Breast epithelium (tissue), 4 donors: Measurements from ENCODE around the gene BCAN. TPM values are rescaled to one million over a fixed set of nuclear protein-coding genes. Genes with fewer than 3 reads are reported as not detected.

ENCODE experiments used
- DNase-seq, 2 donors: peaks; one replicate each; pipeline ENCODE4 v3.0.0-alpha.2; 2019; ENCODE audit warnings: low spot score in 2 of 2
- H3K27ac ChIP-seq, 2 donors: fragments of 200-600 bp; sonication (generic) in 1 of 2; one replicate each; pipeline ENCODE4 v1.5.1; 2016 to 2019; ENCODE audit warnings: mild to moderate bottlenecking in 1 of 2
- H3K27me3 ChIP-seq, 2 donors: fragments of 200-600 bp; sonication (generic) in 1 of 2; one replicate each; pipeline versions ENCODE4 v1.5.1 to v1.6.0; 2017 to 2019; ENCODE audit warnings: control low read depth in 1 of 2, mild to moderate bottlenecking in 1 of 2
- H3K36me3 ChIP-seq: fragments of 200-600 bp; one replicate; pipeline ENCODE4 v1.5.1; 2019
- H3K4me1 ChIP-seq, 2 donors: fragments of 200-600 bp; sonication (generic); one replicate each; pipeline ENCODE4 v1.5.1; 2016 to 2019; ENCODE audit warnings: control low read depth in 1 of 2
- H3K4me3 ChIP-seq, 3 donors: fragments of 200-600 bp; sonication (generic); 1 replicate in 2 of 3; 2 replicates in 1 of 3; pipeline ENCODE4 v1.5.1; 2016 to 2019; ENCODE audit warnings: mild to moderate bottlenecking in 3 of 3, moderate library complexity in 2 of 3
- H3K9me3 ChIP-seq, 2 donors: fragments of 200-600 bp; sonication (generic) in 1 of 2; one replicate each; pipeline ENCODE4 v1.5.1; 2016 to 2019; ENCODE audit warnings: control low read depth in 1 of 2
- CTCF ChIP-seq, 3 donors: fragments of 450-650 bp; IDR thresholded peaks; one replicate each; pipeline ENCODE4 v1.5.1; 2016 to 2017; ENCODE audit warnings: antibody characterized with exemption in 3 of 3, mild to moderate bottlenecking in 3 of 3, moderate library complexity in 3 of 3
- POLR2A ChIP-seq: fragments of 450-650 bp; IDR thresholded peaks from one replicate; pipeline ENCODE4 v1.6.1; 2016; ENCODE audit warnings: antibody characterized with exemption, mild to moderate bottlenecking, moderate library complexity
- POLR2AphosphoS5 ChIP-seq, 3 donors: sonication (generic); formaldehyde crosslinking; IDR thresholded peaks; one replicate each; pipeline ENCODE4 v1.6.1; 2017; ENCODE audit warnings: antibody characterized with exemption in 3 of 3
- intact Hi-C: fragments of 100-400 bp; cut with DNase I; formaldehyde crosslinking; loops from one replicate; pipeline ENCODE4 v1.15.1; 2023; ENCODE audit warnings: low total_unique reads
- total RNA-seq, 3 donors: library from RNA; depleted of rRNA; stranded (reverse); fragments of >200 nt; gene quantifications; one replicate each; pipeline ENCODE4 v1.1.0, GENCODE V29; 2016

The BCAN gene
- total RNA-seq, 3 donors from 2014 or later: 0.44 TPM; not detected in 2

- no peak for DNase-seq
- peak overlapping the region; percentile 86 to 96 for H3K27ac ChIP-seq
- no peaks in the 10 kb centered on the region for H3K36me3 ChIP-seq
- no peaks in the 10 kb centered on the region for H3K9me3 ChIP-seq
- peak overlapping the region in 1 of 3 donors; percentile 15 for H3K4me3 ChIP-seq
- peaks cover 20 to 24% of the 10 kb centered on the region in 2 donors for H3K4me1 ChIP-seq
- intact Hi-C loops: loop anchor here (10.0 kb wide), 1 partner anchor 173 kb away; no protein-coding TSS in a partner anchor
- H3K27me3 ChIP-seq: no peaks in the 10 kb centered on the region
- no peak for TF ChIP-seq POLR2AphosphoS5 (IDR thresholded peaks at IDR 0.05)
- TF ChIP-seq POLR2A: no peak
- TF ChIP-seq CTCF (IDR thresholded peaks at IDR 0.05): no peak
These were observed 25.7 kb downstream of the BCAN start for GRCh38 chr1:156667610-156667967.

GRCh38 chr1:156667968-156668709 is 26.2 kb downstream of the BCAN start:
- TF ChIP-seq POLR2AphosphoS5 (IDR thresholded peaks at IDR 0.05) (no peak), POLR2A (no peak), CTCF (IDR thresholded peaks at IDR 0.05) (no peak)
- peaks cover 17 to 19% of the 10 kb centered on the region in 2 donors for H3K4me1 ChIP-seq
- H3K9me3 ChIP-seq: no peaks in the 10 kb centered on the region
- no peaks in the 10 kb centered on the region for H3K36me3 ChIP-seq
- peak overlapping the region in 1 of 3 donors; percentile 15 for H3K4me3 ChIP-seq
- no peak for DNase-seq
- intact Hi-C loops: loop anchor here (10.0 kb wide), 1 partner anchor 173 kb away; no protein-coding TSS in a partner anchor
- peak overlapping the region; percentile 86 to 96 for H3K27ac ChIP-seq
- H3K27me3 ChIP-seq: no peaks in the 10 kb centered on the region

GRCh38 chr1:156668801-156669637 is 27.1 kb downstream of the BCAN start:
- peak overlapping the region; percentile 86 to 96 for H3K27ac ChIP-seq
- no peaks in the 10 kb centered on the region for H3K27me3 ChIP-seq
- no peaks in the 10 kb centered on the region for H3K9me3 ChIP-seq
- H3K4me3 ChIP-seq: no peak overlapping the region
- H3K4me1 ChIP-seq: peaks cover 18 to 20% of the 10 kb centered on the region in 2 donors
- TF ChIP-seq POLR2AphosphoS5 (IDR thresholded peaks at IDR 0.05) (no peak), POLR2A (no peak), CTCF (IDR thresholded peaks at IDR 0.05) (no peak)
- DNase-seq: no peak
- intact Hi-C loops: loop anchor here (10.0 kb wide), 1 partner anchor 174 kb away; no protein-coding TSS in a partner anchor
- H3K36me3 ChIP-seq: no peaks in the 10 kb centered on the region

- peaks cover 22 to 24% of the 10 kb centered on the region in 2 donors for H3K4me1 ChIP-seq
- no peaks in the 10 kb centered on the region for H3K36me3 ChIP-seq
- peak overlapping the region; percentile 86 to 96 for H3K27ac ChIP-seq
- DNase-seq: no peak
- intact Hi-C loops: loop anchor here (10.0 kb wide), 1 partner anchor 175 kb away; no protein-coding TSS in a partner anchor
- TF ChIP-seq CTCF (IDR thresholded peaks at IDR 0.05) (no peak), POLR2A (no peak)
- H3K9me3 ChIP-seq: no peaks in the 10 kb centered on the region
- no peaks in the 10 kb centered on the region for H3K27me3 ChIP-seq
- H3K4me3 ChIP-seq: no peak overlapping the region
These were observed 27.9 kb downstream of the BCAN start for GRCh38 chr1:156669794-156670193.
